SK-N-SH (cell line): ENCODE measurements around the gene VIPAS39. TPM values are rescaled to one million over a fixed set of nuclear protein-coding genes. Genes with fewer than 3 reads are reported as not detected.
"Not testable (repeated sequence)": the region's sequence is repeated elsewhere in the genome, so short reads cannot be mapped to it uniquely, and the experiment has no call there.

ENCODE experiments used
- CTCF ChIA-PET: fragments of 300-600, 350-600 bp; formaldehyde crosslinking; extraction: SDS; loops from one replicate; lab custom pipeline; 2021; lab: Yijun Ruan, JAX
- POLR2A ChIA-PET: fragments of 350-600 bp; sonication (Branson Sonifier 250); formaldehyde crosslinking; extraction: SDS; loops from one replicate; lab custom pipeline; 2020; ENCODE audit warnings: antibody characterized with exemption, inconsistent platforms; lab: Yijun Ruan, JAX
- DNase-seq: peaks from one replicate; pipeline ENCODE4 v3.0.0; 2012
- H2AFZ ChIP-seq: fragments of 200-600 bp; sonication (generic); 2 replicates; pipeline ENCODE4 v1.8.1; 2016; ENCODE audit warnings: antibody characterized with exemption, mild to moderate bottlenecking, low read depth
- H3F3A ChIP-seq: fragments of 200-600 bp; sonication (generic); replicated peaks from 2 replicates; pipeline ENCODE3; 2016; ENCODE audit warnings: antibody characterized with exemption, mild to moderate bottlenecking; ENCODE audit not compliant: insufficient read depth
- H3K27ac ChIP-seq, 2 experiments: fragments of 200-500 bp in 1 of 2; fragments of 200-600 bp in 1 of 2; sonication (Bioruptor generic) in 1 of 2; sonication (generic), shearing (Covaris generic) in 1 of 2; 2 replicates each; pipeline versions ENCODE4 v1.5.1 to v1.6.1; 2014 to 2016; ENCODE audit warnings: low read depth in 2 of 2, inconsistent platforms in 1 of 2, low read length in 1 of 2, mild to moderate bottlenecking in 1 of 2, mixed read lengths in 1 of 2
- H3K27me3 ChIP-seq: fragments of 200-600 bp; sonication (generic), shearing (Covaris generic); 2 replicates; pipeline ENCODE4 v1.6.1; 2016; ENCODE audit warnings: mixed run types; ENCODE audit not compliant: insufficient read depth
- H3K36me3 ChIP-seq, 2 experiments: fragments of 200-500 bp in 1 of 2; fragments of 200-600 bp in 1 of 2; sonication (Bioruptor generic) in 1 of 2; sonication (generic) in 1 of 2; replicated peaks in 1 of 2; 2 replicates each; pipeline versions ENCODE3 to v1.5.1; 2014 to 2016; ENCODE audit warnings: low read length in 1 of 2, mild to moderate bottlenecking in 1 of 2; ENCODE audit not compliant: insufficient read depth in 2 of 2, control insufficient read depth in 1 of 2
- H3K4me1 ChIP-seq, 2 experiments: fragments of 200-500 bp in 1 of 2; fragments of 200-600 bp in 1 of 2; sonication (Bioruptor generic) in 1 of 2; sonication (generic), shearing (Covaris generic) in 1 of 2; 2 replicates each; pipeline versions ENCODE4 v1.5.1 to v1.6.1; 2014 to 2016; ENCODE audit warnings: low read depth in 1 of 2, low read length in 1 of 2, mixed run types in 1 of 2; ENCODE audit not compliant: insufficient read depth in 2 of 2, control insufficient read depth in 1 of 2
- H3K4me2 ChIP-seq: fragments of 200-600 bp; sonication (generic), shearing (Covaris generic); 2 replicates; pipeline ENCODE4 v1.6.1; 2017; ENCODE audit warnings: mixed run types
- H3K4me3 ChIP-seq, 2 experiments: fragments of 200-500 bp in 1 of 2; fragments of 200-600 bp in 1 of 2; sonication (Bioruptor generic) in 1 of 2; sonication (generic), shearing (Covaris generic) in 1 of 2; 2 replicates each; pipeline versions ENCODE4 v1.5.1 to v1.8.1; 2014 to 2016; ENCODE audit warnings: low read depth in 2 of 2, inconsistent platforms in 1 of 2, low read length in 1 of 2, mild to moderate bottlenecking in 1 of 2, mixed read lengths in 1 of 2, moderate library complexity in 1 of 2
- H3K79me2 ChIP-seq: fragments of 200-600 bp; sonication (generic); 2 replicates; pipeline ENCODE4 v1.8.1; 2017; ENCODE audit warnings: mild to moderate bottlenecking; ENCODE audit not compliant: insufficient read depth
- H3K9ac ChIP-seq: fragments of 200-600 bp; sonication (generic); 2 replicates; pipeline ENCODE4 v1.6.1; 2017; ENCODE audit warnings: mixed run types
- H3K9me2 ChIP-seq: fragments of 200-600 bp; sonication (generic); 2 replicates; pipeline ENCODE4 v1.6.1; 2017; ENCODE audit warnings: mixed run types
- H3K9me3 ChIP-seq: fragments of 200-600 bp; sonication (generic); 2 replicates; pipeline ENCODE4 v1.6.1; 2017; ENCODE audit warnings: mixed run types, mild to moderate bottlenecking, moderate library complexity
- H4K20me1 ChIP-seq: fragments of 200-600 bp; sonication (generic); 2 replicates; pipeline ENCODE4 v1.6.1; 2017; ENCODE audit warnings: mild to moderate bottlenecking, mixed run types; ENCODE audit not compliant: insufficient read depth
- IRF3 ChIP-seq: fragments of 150-350 bp; IDR thresholded peaks from 2 replicates; pipeline ENCODE4 v1.6.1; 2016; ENCODE audit warnings: mild to moderate bottlenecking, low read depth, low read length
- NFIC ChIP-seq: IDR thresholded peaks from 2 replicates; pipeline ENCODE4 v1.4.0; 2012; ENCODE audit warnings: borderline replicate concordance
- NRF1 ChIP-seq: IDR thresholded peaks from 2 replicates; pipeline ENCODE4 v1.6.1; 2012; ENCODE audit warnings: low read depth, mild to moderate bottlenecking, low read length
- POLR2AphosphoS5 ChIP-seq: IDR thresholded peaks from 2 replicates; pipeline ENCODE4 v1.6.1; 2012; ENCODE audit warnings: low read depth, low read length
- RAD21 ChIP-seq: IDR thresholded peaks from 2 replicates; pipeline ENCODE4 v1.6.1; 2012; ENCODE audit warnings: mild to moderate bottlenecking, low read length
- REST ChIP-seq: IDR thresholded peaks from 2 replicates; pipeline ENCODE4 v1.6.1; 2012; ENCODE audit warnings: mild to moderate bottlenecking, low read depth, low read length, moderate library complexity
- SIN3A ChIP-seq: IDR thresholded peaks from 2 replicates; pipeline ENCODE4 v1.6.1; 2012; ENCODE audit warnings: low read depth, mild to moderate bottlenecking, low read length, moderate library complexity, borderline replicate concordance
- SMC3 ChIP-seq: IDR thresholded peaks from 2 replicates; pipeline ENCODE4 v1.6.1; 2012; ENCODE audit warnings: low read depth, low read length, improper control_type of control experiment
- TCF12 ChIP-seq: IDR thresholded peaks from 2 replicates; pipeline ENCODE4 v1.4.0; 2012
- WGBS: methylation state at CpG from one replicate; pipeline ENCODE4 v1.1.6; 2017; ENCODE audit warnings: low lambda C conversion rate; 5-methylcytosine and 5-hydroxymethylcytosine counted together
- polyA plus RNA-seq, 3 experiments: library from polyadenylated mRNA; depleted of rRNA; stranded (reverse); fragments of >200 nt; gene quantifications; 2 replicates each; pipeline ENCODE4 v1.2.3, GENCODE V29; 2012
- TF ChIP-seq, protein P1 (sequence below): IDR thresholded peaks from 2 replicates; pipeline ENCODE4; 2012

The VIPAS39 gene
- polyA plus RNA-seq, 1 of the 3 experiments (the other 2 are of a cell fraction), result 20.8 TPM

- CTCF ChIA-PET, result interaction anchor here (1.1 kb wide), 1 partner anchor 100 kb away, joined by 3 read pairs; no protein-coding TSS in a partner anchor
- DNase-seq, H2AFZ ChIP-seq, H3K27me3 ChIP-seq, H3K9ac ChIP-seq, H3K4me2 ChIP-seq, H3K36me3 ChIP-seq, H3K4me3 ChIP-seq, H3K27ac ChIP-seq, H3K79me2 ChIP-seq, POLR2A ChIA-PET, H4K20me1 ChIP-seq, H3K4me1 ChIP-seq, H3K9me3 ChIP-seq, H3K9me2 ChIP-seq, H3F3A ChIP-seq: not testable (repeated sequence)
- WGBS, result 87% methylated on average over 10 of the region's 10 CpGs
These were observed 41.9 kb downstream of the VIPAS39 start for GRCh38 chr14:77415403-77416030.

DNA sequence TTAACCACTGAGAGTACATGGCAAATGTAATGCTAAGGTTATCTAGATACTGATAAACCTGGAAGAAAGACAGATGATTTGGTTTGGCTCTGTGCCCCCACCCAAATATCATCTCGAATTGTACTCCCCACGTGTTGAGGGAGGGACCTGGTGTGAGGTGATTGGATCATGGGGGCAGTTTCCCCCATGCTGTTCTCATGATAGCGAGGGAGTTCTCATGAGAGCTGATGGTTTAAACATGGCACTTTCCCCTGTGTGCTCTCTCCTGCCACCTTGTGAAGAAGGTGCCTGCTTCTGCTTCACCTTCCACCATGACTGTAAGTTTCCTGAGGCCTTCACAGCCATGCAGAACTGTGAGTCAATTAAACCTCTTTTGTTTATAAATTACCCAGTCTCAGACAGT, 48.3 kb downstream of the VIPAS39 start:
- Histone ChIP-seq H3F3A (no peaks in the 10 kb centered on the region), H3K4me3 (no peak overlapping the region), H3K27ac (no peak overlapping the region), H3K79me2 (no peaks in the 10 kb centered on the region), H3K9ac (no peak overlapping the region), H3K36me3 (no peaks in the 10 kb centered on the region), H3K4me1 (no peaks in the 10 kb centered on the region), H3K9me3 (no peaks in the 10 kb centered on the region), H4K20me1 (no peaks in the 10 kb centered on the region), H3K9me2 (no peaks in the 10 kb centered on the region), H3K27me3 (no peaks in the 10 kb centered on the region), H3K4me2 (no peak overlapping the region), H2AFZ (no peak overlapping the region)
- ChIA-PET POLR2A (no interaction called here), CTCF (interaction anchor here (0.6 to 1.0 kb wide), 3 partner anchors 16 to 285 kb away, joined by 3 read pairs; no protein-coding TSS in a partner anchor)
- TF ChIP-seq TCF12 (no peak), SIN3A (no peak), RAD21 (no peak), REST (no peak), NRF1 (no peak), SMC3 (no peak), POLR2AphosphoS5 (no peak), IRF3 (no peak), NFIC (no peak)
- TF ChIP-seq, protein P1, sequence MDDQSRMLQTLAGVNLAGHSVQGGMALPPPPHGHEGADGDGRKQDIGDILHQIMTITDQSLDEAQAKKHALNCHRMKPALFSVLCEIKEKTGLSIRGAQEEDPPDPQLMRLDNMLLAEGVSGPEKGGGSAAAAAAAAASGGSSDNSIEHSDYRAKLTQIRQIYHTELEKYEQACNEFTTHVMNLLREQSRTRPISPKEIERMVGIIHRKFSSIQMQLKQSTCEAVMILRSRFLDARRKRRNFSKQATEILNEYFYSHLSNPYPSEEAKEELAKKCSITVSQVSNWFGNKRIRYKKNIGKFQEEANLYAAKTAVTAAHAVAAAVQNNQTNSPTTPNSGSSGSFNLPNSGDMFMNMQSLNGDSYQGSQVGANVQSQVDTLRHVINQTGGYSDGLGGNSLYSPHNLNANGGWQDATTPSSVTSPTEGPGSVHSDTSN, result no peak
- no peak for DNase-seq
- WGBS, result 63% methylated on average over 3 of the region's 3 CpGs
